HG03196 (cell line): ENCODE data around the gene SPEF2.
"Not testable (repeated sequence)": the region's sequence is repeated elsewhere in the genome, so short reads cannot be mapped to it uniquely, and the experiment has no call there.

Experiments
- ATAC-seq: cut with Tn5 transposase; IDR thresholded peaks from one replicate; pipeline ENCODE4 v1.9.1; 2021; ENCODE audit not compliant: unreplicated experiment

Gene SPEF2

DNA sequence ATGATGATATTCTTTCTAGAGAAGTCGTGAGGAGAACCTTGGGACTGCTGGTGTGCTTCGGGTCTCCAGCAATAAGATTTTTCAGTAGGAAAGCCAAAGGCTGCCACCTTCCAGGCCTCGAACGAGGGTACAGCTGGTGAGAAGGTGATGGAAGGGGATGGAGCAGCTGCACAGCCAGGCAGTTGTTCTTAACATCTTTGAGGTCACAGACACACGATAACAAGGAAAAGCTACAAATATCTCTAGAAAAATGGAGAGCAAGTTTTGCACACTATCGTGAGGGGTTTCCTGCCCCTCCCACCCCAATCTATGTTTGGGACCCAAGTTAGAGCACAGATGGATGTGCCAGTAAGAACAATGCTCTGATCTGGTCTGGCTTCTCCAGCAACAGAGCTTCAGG lies 232.2 kb downstream of the SPEF2 start:
- ATAC-seq: no peak

GRCh38 chr5:35850967-35851680 lies 233.5 kb downstream of the SPEF2 start:
- no peak for ATAC-seq

DNA sequence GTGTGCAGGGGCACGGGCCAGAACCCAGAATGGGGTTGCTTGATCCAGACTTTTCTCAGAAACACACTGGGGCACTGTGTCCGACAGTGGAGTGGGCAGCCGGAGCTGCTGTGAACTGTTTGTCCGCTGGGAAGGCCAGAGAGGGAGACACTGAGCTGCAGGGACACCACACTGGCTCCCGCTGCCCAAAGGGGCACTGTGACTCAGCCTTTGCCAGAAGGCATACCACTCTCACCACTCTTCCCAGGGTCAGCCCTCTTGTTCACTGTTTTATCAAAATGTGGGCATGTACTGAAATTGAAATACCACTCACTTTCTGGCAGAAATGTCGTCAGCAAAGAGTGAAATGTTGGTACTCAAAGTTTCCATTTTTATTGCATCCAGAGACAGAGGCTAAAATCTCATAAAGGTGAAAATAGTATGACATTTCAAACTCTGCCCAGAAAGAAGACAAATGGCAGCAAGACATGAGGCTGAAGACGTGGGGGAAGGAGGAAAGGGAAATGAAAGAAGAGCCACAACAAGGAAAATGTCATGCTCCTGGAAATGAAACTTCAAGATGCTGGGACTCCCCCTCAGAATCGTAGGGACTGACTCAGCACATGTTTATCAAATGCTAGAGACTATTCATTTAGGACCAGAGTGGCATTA lies 234.5 kb downstream of the SPEF2 start:
- no peak for ATAC-seq

DNA sequence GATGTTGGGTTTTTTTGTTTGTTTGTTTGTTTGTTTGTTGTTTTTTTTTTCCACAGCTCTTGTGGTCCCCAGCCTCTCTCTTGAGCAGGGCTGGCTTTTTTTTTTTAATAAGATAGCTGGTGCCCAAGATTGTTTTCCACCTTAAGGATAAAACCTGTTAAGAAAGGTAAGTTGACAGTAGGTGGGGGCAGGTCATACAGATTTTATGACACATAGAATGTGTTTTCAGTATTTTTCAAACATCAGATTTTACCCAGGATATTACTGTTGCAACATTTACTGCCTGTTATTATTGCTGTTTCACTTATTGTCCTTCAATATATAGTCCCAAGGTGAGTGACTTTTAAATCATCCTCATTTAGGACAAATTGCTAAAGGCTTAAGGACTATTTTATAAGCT lies 235.1 kb downstream of the SPEF2 start:
- ATAC-seq: no peak

DNA sequence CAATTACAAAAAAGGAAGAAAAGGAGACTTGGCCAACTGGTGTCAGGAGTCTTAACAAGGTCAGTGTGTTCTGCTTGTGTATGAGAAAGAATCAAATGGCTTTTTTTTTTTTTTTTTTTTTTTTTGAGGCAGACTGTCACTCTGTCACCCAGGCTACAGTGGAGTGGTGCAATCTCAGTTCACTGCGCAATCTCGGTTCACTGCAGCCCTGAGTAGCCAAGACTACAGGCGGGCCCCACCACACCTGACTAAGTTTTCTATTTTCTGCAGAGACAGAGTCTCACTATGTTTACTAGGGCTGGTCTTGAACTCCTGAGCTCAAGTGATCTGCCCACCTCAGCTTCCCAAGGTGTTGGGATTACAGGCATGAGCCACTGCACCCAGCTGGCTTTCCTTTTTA lies 236.0 kb downstream of the SPEF2 start:
- no peak for ATAC-seq

DNA sequence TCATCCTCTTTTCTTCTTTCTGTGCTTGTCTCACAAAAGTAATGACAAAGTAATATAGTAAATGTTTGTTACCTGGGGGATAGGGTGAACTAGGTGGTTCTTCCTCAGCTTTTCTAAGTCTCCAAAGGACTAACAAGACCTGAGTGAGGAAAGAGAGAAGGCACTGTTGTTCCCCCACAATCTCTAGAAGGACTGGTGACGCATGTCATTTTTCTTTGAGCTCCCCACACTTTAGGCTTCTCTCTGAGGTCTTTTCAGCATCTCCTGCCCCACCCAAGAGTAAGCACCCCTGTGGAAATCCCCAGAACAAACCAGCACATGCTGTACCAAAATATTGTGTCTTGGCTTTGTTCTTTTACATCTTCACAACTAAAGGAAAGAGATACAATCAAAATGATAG lies 236.6 kb downstream of the SPEF2 start:
- no peak for ATAC-seq

DNA sequence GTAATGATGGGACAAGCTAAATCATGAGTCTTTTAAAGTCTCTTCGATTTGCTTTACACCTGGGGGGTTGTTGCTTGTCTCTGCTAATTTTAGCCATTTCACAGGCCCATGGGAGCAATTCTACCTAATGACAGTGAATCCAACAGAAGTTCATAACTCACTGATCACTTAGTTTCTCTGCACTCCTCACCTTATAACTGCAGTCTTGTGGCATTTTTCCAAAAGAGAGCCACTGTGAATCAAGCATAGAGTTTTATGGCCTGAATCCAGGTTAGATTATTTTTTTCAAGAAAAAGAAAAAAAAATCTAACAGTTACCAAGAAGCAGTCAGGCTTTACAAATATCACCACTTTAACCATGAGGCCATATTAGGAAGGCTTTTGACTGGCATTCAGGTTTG lies 237.5 kb downstream of the SPEF2 start:
- ATAC-seq: no peak

- not testable (repeated sequence) for ATAC-seq
Observed at GRCh38 chr5:35856186-35856764, 238.6 kb downstream of the SPEF2 start.

- ATAC-seq: no peak
Observed at GRCh38 chr5:35856765-35857351, 239.2 kb downstream of the SPEF2 start, which contains the start of gene IL7R. Gene IL7R, plus strand, starts transcription at chr5:35856891. Its CDS starts 87 bp downstream, at chr5:35856978.

GRCh38 chr5:35857606-35858205 lies 240.0 kb downstream of the SPEF2 start:
- ATAC-seq: no peak

DNA sequence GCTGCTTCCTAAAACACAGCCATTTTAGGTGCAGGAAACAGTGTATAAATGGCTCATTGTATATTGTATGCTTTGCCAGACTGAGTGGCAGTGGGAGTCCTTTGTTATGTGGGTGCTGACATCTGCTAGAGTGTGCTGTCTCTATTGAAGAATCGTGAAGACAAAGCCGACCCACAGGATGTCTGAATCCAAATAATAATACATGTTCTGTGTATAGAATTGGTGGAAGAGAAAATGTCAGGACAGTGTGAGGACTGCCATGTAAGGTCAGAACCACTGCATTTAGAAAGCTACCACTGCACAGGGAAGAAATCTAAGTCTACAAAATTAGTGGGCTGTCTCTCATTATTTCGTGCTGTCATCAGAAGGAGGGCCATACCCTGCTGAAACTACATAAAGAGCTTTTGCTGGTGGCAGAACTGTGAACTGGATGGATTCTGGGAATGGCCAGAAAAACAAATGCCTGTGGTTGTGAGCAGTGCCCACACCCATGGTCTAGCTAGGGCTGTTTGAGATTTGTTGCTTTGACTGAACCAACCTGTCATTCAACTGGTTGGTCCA lies 241.5 kb downstream of the SPEF2 start:
- no peak for ATAC-seq

DNA sequence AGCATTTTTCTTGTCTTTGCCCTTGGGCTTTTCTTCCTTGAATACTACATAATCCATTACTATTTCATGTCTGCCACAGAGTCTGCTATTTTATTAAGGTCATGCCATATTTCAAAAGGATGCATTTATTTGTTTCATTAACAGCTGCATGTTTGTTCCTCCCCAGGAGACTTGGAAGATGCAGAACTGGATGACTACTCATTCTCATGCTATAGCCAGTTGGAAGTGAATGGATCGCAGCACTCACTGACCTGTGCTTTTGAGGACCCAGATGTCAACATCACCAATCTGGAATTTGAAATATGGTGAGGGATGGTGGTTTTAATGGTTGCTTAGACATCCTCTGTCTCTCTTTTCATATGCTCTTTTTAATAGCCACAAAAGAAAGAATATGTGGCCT lies 243.0 kb downstream of the SPEF2 start:
- no peak for ATAC-seq

- no peak for ATAC-seq
Observed at GRCh38 chr5:35861718-35862117, 244.1 kb downstream of the SPEF2 start.

DNA sequence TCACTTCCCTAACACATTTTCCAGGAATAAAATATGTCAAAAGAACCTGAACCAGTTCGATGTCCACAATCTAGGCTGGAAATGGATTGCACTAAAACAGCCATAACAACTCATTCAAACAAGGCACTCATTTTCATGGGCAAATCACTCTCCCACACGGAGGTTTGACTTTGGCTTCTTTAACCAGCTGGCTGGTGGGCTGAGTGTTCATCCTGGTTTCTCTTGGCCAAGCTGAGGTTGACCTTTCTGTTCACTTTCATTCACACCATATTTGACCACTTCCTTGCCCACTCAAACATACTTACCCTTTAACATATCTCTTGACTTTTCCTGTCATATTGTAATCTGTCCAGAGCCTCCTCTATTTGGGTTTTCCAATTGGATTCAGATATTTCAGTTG lies 244.5 kb downstream of the SPEF2 start:
- ATAC-seq: no peak

- ATAC-seq: no peak
Observed at GRCh38 chr5:35863159-35863558, 245.5 kb downstream of the SPEF2 start.
